NT2/D1 (cell line): Measurements from ENCODE around the gene GADD45GIP1.

Experiments used
- DNase-seq: peaks from one replicate; pipeline ENCODE4 v3.0.0-alpha.2; 2011; ENCODE audit warnings: low read depth, low spot score
- H3K27me3 ChIP-seq: 2 replicates; pipeline ENCODE4 v1.6.0; 2011; ENCODE audit warnings: mild to moderate bottlenecking; ENCODE audit not compliant: insufficient read length, insufficient read depth
- H3K36me3 ChIP-seq: 2 replicates; pipeline ENCODE4 v1.6.1; 2011; ENCODE audit warnings: mild to moderate bottlenecking, low read length, mixed read lengths; ENCODE audit not compliant: insufficient read depth, insufficient read length
- H3K4me1 ChIP-seq: 2 replicates; pipeline ENCODE4 v1.5.1; 2011; ENCODE audit not compliant: insufficient read depth, insufficient read length
- H3K4me3 ChIP-seq: 2 replicates; pipeline ENCODE4 v1.5.1; 2011; ENCODE audit warnings: low read depth; ENCODE audit not compliant: insufficient read length
- H3K9ac ChIP-seq: 2 replicates; pipeline ENCODE4 v1.6.0; 2011; ENCODE audit warnings: low read depth; ENCODE audit not compliant: insufficient read length
- H3K9me3 ChIP-seq: 2 replicates; pipeline ENCODE4 v1.5.1; 2011; ENCODE audit warnings: mild to moderate bottlenecking, low read length; ENCODE audit not compliant: insufficient read depth
- SUZ12 ChIP-seq: IDR thresholded peaks from 2 replicates; pipeline ENCODE4 v1.6.1; 2011; ENCODE audit not compliant: insufficient read length, insufficient read depth; ENCODE audit errors: extremely low read depth
- YY1 ChIP-seq: IDR thresholded peaks from 2 replicates; pipeline ENCODE4 v1.6.1; 2011; ENCODE audit not compliant: insufficient read length, insufficient read depth
- ZNF274 ChIP-seq: IDR thresholded peaks from 2 replicates; pipeline ENCODE4 v1.6.1; 2011; ENCODE audit warnings: mild to moderate bottlenecking, low read depth, low read length

GADD45GIP1 gene

DNA sequence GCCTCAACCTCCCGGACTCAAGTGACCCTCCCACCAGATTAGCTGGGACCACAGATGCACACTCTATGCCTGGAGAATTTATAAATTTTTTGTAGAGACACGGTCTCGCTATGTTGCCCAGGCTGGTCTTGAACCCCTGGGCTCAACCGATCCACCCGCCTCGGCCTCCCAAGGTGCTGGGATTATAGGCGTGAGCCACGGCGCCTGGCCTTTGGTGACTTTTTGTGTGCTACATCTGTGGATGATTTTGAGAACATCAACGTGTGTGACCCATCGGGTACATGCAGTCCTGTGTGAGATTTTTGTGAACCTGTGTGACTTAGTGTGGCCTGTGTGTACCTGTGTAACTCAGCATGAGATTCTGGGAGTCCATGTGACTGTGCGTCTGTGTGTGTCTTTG, 29.7 kb upstream of the GADD45GIP1 start:
- DNase-seq: no peak
- no peak for TF ChIP-seq YY1
- no peak for TF ChIP-seq ZNF274
- TF ChIP-seq SUZ12: no peak
- peaks cover 17% of the 10 kb centered on the region for H3K4me1 ChIP-seq
- peaks cover 69% of the 10 kb centered on the region for H3K27me3 ChIP-seq
- no peak overlapping the region for H3K9ac ChIP-seq
- no peaks in the 10 kb centered on the region for H3K36me3 ChIP-seq
- no peaks in the 10 kb centered on the region for H3K9me3 ChIP-seq
- no peak overlapping the region for H3K4me3 ChIP-seq

- Histone ChIP-seq H3K9me3 (no peaks in the 10 kb centered on the region), H3K4me3 (no peak overlapping the region), H3K36me3 (no peaks in the 10 kb centered on the region), H3K27me3 (peaks cover 57% of the 10 kb centered on the region), H3K4me1 (peaks cover 17% of the 10 kb centered on the region), H3K9ac (no peak overlapping the region)
- TF ChIP-seq SUZ12 (no peak), ZNF274 (no peak), YY1 (no peak)
- no peak for DNase-seq
Observed at GRCh38 chr19:12985049-12985776, 28.2 kb upstream of the GADD45GIP1 start.

DNA sequence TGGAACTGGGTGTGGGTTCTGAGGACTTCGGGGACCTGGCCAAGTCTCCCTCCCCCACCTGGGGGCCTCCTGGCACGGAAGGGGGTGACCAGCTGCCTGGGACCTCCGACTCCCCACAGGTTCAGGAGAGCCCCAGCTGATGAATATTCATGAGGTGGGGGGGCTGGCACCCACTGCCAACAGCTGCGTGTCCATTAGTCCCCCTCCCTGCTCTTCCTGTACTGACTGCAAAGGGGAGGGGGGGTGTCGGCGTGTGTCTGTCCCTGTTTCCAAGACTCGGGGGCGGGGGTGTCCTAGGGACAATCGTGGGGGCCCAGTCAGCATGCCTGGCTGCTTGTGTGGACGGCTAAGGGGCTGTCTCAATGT, 27.6 kb upstream of the GADD45GIP1 start:
- no peak overlapping the region for H3K4me3 ChIP-seq
- H3K9ac ChIP-seq: no peak overlapping the region
- H3K4me1 ChIP-seq: peaks cover 17% of the 10 kb centered on the region
- H3K36me3 ChIP-seq: no peaks in the 10 kb centered on the region
- H3K27me3 ChIP-seq: peaks cover 53% of the 10 kb centered on the region
- H3K9me3 ChIP-seq: no peaks in the 10 kb centered on the region
- no peak for DNase-seq
- no peak for TF ChIP-seq ZNF274
- no peak for TF ChIP-seq YY1
- TF ChIP-seq SUZ12: no peak

GRCh38 chr19:12984143-12984627, 27.2 kb upstream of the GADD45GIP1 start:
- no peak overlapping the region for H3K9ac ChIP-seq
- H3K9me3 ChIP-seq: no peaks in the 10 kb centered on the region
- no peak overlapping the region for H3K4me3 ChIP-seq
- H3K27me3 ChIP-seq: peaks cover 48% of the 10 kb centered on the region
- no peaks in the 10 kb centered on the region for H3K36me3 ChIP-seq
- peaks cover 17% of the 10 kb centered on the region for H3K4me1 ChIP-seq
- no peak for DNase-seq
- TF ChIP-seq ZNF274 (no peak), SUZ12 (no peak), YY1 (no peak)

- Histone ChIP-seq H3K9me3 (no peaks in the 10 kb centered on the region), H3K4me1 (peaks cover 17% of the 10 kb centered on the region), H3K9ac (no peak overlapping the region), H3K36me3 (no peaks in the 10 kb centered on the region), H3K27me3 (peaks cover 45% of the 10 kb centered on the region), H3K4me3 (no peak overlapping the region)
- peak; percentile 33 for DNase-seq
- TF ChIP-seq YY1 (no peak), ZNF274 (no peak), SUZ12 (no peak)
Observed at GRCh38 chr19:12983542-12984142, 26.6 kb upstream of the GADD45GIP1 start.

DNA sequence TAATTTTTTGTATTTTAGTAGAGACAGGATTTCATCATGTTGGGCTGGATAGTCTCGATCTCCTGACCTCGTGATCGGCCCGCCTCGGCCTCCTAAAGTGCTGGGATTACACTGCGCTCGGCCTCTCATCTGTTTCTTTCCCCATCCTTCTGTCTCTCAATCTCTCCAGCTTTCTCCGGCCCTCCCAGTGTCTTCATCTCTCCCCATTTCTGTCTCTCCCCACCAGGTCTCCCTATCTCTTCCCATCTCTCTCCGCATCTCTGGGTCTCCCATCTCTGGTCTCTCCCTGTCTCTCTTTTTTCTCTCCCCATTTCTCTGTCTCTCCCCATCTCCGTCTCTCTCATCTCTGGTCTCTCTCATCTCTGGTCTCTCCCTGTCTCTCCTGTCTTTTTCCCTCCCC, 26.1 kb upstream of the GADD45GIP1 start:
- Histone ChIP-seq H3K36me3 (no peaks in the 10 kb centered on the region), H3K4me1 (peaks cover 17% of the 10 kb centered on the region), H3K27me3 (peaks cover 40% of the 10 kb centered on the region), H3K9me3 (no peaks in the 10 kb centered on the region), H3K4me3 (no peak overlapping the region), H3K9ac (no peak overlapping the region)
- no peak for DNase-seq
- no peak for TF ChIP-seq SUZ12

DNA sequence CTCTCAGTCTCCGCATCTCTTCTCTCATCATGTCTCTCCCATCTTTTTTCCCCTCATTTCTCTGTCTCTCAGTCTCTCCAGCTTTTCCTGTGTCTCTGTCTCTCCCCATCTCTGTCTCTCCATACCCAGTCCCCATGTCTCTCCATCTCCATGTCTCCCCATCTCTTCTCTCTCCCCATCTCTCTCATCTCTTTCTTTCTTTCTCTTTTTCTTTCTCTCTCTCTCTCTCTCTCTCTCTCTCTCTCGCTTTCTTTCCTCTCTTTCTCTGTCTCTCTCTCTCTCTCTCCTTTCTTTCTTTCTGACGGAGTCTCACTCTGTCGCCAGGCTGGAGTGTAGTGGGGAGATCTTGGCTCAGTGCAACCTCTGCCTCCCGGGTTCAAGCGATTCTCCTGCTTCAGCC, 25.6 kb upstream of the GADD45GIP1 start:
- no peak for DNase-seq
- no peak overlapping the region for H3K4me3 ChIP-seq
- no peak overlapping the region for H3K9ac ChIP-seq

More for the DNA sequence above, 25.6 kb upstream of the GADD45GIP1 start:
- peaks cover 39% of the 10 kb centered on the region for H3K27me3 ChIP-seq
- peaks cover 17% of the 10 kb centered on the region for H3K4me1 ChIP-seq
- TF ChIP-seq ZNF274 (no peak), SUZ12 (no peak), YY1 (no peak)
- H3K36me3 ChIP-seq: no peaks in the 10 kb centered on the region
- no peaks in the 10 kb centered on the region for H3K9me3 ChIP-seq
